Esophagus (tissue), 2 donors: ENCODE results near the gene KLHDC3. TPM values are rescaled to one million over a fixed set of nuclear protein-coding genes. Genes with fewer than 3 reads are reported as not detected.
"Not testable (repeated sequence)": the region's sequence is repeated elsewhere in the genome, so short reads cannot be mapped to it uniquely, and the experiment has no call there.

Experiments
- H3K27ac ChIP-seq, 2 donors: one replicate each; pipeline ENCODE4 v1.5.1; 2013; ENCODE audit warnings: low read depth in 2 of 2, mild to moderate bottlenecking in 2 of 2, inconsistent platforms in 1 of 2, low read length in 1 of 2, moderate library complexity in 1 of 2
- H3K27me3 ChIP-seq, 2 donors: one replicate each; pipeline ENCODE4 v1.6.1; 2013; ENCODE audit warnings: low read length in 2 of 2, control low read depth in 1 of 2, mild to moderate bottlenecking in 1 of 2; ENCODE audit not compliant: insufficient read depth in 2 of 2, control insufficient read depth in 1 of 2
- H3K36me3 ChIP-seq, 2 donors: one replicate each; pipeline ENCODE4 v1.6.1; 2013; ENCODE audit warnings: low read length in 1 of 2; ENCODE audit not compliant: control insufficient read depth in 2 of 2, insufficient read depth in 2 of 2
- H3K4me1 ChIP-seq, 2 donors: one replicate each; pipeline ENCODE4 v1.6.1; 2013; ENCODE audit warnings: low read length in 1 of 2; ENCODE audit not compliant: control insufficient read depth in 2 of 2, insufficient read depth in 2 of 2
- H3K4me3 ChIP-seq, 2 donors: one replicate each; pipeline ENCODE4 v1.5.1; 2013; ENCODE audit warnings: low read length in 2 of 2, mild to moderate bottlenecking in 2 of 2, low read depth in 1 of 2, moderate library complexity in 1 of 2
- H3K9me3 ChIP-seq, 2 donors: one replicate each; pipeline ENCODE4 v1.6.1; 2013; ENCODE audit warnings: mild to moderate bottlenecking in 2 of 2, low read depth in 1 of 2, low read length in 1 of 2, moderate library complexity in 1 of 2; ENCODE audit not compliant: control insufficient read depth in 2 of 2, insufficient read depth in 1 of 2
- WGBS, 2 donors: extraction: QIAGEN DNeasy Blood & Tissue Kit; methylation state at CpG; one replicate each; pipeline ENCODE4 v1.1.7; 2013; 5-methylcytosine and 5-hydroxymethylcytosine counted together
- polyA plus RNA-seq, 2 donors: library from polyadenylated mRNA; stranded (reverse); fragments of 200-250 nt; gene quantifications; one replicate each; pipeline ENCODE4 v1.2.3, GENCODE V29; 2013
- donor health status: healthy with polysubstance abuse.
- donor health status: Bipolar disorder and iron deficiency.

Gene KLHDC3
- polyA plus RNA-seq, 2 donors = 39.3 to 40.9 TPM

DNA sequence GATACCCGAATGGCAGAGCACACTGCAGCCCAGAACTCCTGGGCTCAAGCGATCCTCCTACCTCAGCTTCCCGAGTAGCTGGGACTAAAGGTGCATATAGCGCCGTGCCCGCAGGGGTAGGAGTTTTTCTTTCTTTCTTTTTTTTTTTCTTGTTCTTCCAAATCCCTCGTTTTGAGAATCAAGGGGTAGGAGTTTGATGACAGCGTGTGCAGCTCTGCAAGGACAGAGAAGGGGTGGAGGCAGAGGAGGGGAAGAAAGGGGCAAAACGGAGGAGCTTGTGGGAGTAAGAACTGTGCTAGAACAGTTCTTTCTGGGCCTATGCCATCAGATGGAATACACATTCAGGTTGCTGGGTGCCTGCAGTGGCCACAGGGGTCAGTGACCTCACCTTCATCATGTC, 22.7 kb downstream of the KLHDC3 start:
- H3K27ac ChIP-seq = no peak overlapping the region
- H3K4me3 ChIP-seq = no peak overlapping the region
- H3K9me3 ChIP-seq = no peaks in the 10 kb centered on the region
- no peaks in the 10 kb centered on the region for H3K4me1 ChIP-seq
- H3K27me3 ChIP-seq = no peaks in the 10 kb centered on the region
- 90 to 91% methylated on average over 9 of the region's 9 CpGs for WGBS, 2 donors
- peaks cover 0 to 37% of the 10 kb centered on the region in 2 donors for H3K36me3 ChIP-seq

GRCh38 chr6:43037197-43037596, 23.1 kb downstream of the KLHDC3 start:
- H3K36me3 ChIP-seq = peaks cover 0 to 37% of the 10 kb centered on the region in 2 donors
- no peaks in the 10 kb centered on the region for H3K4me1 ChIP-seq
- H3K27me3 ChIP-seq = no peaks in the 10 kb centered on the region
- no peak overlapping the region for H3K27ac ChIP-seq
- no peaks in the 10 kb centered on the region for H3K9me3 ChIP-seq
- no peak overlapping the region for H3K4me3 ChIP-seq
- whole genome bisulfite sequencing, 2 donors = 73 to 84% methylated on average over 5 of the region's 5 CpGs

DNA sequence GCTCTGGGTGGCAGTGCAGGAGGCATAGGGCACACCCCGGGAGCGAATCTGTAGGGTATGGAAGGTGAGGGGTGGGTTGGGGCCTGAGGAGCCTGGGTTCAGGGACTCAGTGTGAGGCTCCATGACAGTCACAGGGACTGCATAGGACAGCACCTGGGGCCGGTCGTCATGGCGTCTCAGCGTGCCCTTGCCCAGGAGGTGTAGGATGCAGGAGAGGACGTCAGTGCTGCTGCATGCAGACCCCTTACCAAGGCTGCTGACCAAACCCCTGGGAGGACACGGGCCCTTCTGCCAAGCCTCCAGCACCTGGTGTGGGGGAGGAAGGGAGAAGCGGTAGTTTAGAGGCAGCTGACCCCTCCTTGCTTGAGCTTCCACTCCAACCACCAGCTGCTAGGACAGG, 23.7 kb downstream of the KLHDC3 start:
- WGBS, 2 donors = 89 to 90% methylated on average over 9 of the region's 9 CpGs
- H3K4me3 ChIP-seq = no peak overlapping the region
- no peak overlapping the region for H3K27ac ChIP-seq
- no peaks in the 10 kb centered on the region for H3K4me1 ChIP-seq
- no peaks in the 10 kb centered on the region for H3K9me3 ChIP-seq
- peaks cover under 1 to 36% of the 10 kb centered on the region in 2 donors for H3K36me3 ChIP-seq
- no peaks in the 10 kb centered on the region for H3K27me3 ChIP-seq

- WGBS, 2 donors = 85% methylated on average over 9 of the region's 9 CpGs
- H3K36me3 ChIP-seq = peaks cover 8 to 45% of the 10 kb centered on the region in 2 donors
- H3K4me1 ChIP-seq = no peaks in the 10 kb centered on the region
- no peak overlapping the region for H3K4me3 ChIP-seq
- no peaks in the 10 kb centered on the region for H3K27me3 ChIP-seq
- H3K27ac ChIP-seq = no peak overlapping the region
- H3K9me3 ChIP-seq = no peaks in the 10 kb centered on the region
These were observed 24.7 kb downstream of the KLHDC3 start for GRCh38 chr6:43038727-43039126.

DNA sequence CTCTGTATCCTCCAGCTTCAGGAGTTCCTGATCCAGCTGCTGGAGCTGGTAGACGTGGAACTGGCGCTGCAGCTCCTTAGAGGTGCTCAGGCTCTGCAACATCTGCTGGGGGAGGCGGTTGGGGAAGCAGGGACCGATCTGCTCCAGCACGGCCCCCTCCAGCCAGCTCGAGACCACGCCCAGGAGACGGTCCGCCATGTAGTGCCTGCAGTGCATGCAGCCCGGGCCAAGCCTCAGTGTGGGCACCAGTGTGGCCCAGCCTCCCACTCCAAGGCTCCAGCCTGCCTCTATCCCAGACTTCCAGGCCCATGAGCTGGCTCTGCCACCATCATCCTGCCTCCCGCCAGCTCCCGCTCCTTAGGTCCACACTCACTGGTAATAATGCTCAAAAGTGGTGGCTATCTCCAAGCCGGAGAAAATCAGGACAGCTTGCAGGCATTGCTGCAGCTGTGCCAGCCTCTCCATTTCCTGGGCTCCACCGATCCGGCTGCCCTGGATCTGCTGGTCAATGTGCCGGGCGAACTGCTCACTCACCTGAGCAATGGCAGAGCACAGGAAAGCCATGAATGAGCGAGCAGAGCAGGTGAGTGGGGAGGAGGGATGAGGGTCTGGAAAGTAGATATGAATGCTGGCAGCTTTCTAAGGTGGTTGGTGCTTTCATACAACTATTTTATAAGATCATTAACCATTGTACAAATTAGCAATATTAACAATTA, 26.7 kb downstream of the KLHDC3 start:
- H3K9me3 ChIP-seq = no peaks in the 10 kb centered on the region
- H3K27ac ChIP-seq = no peak overlapping the region
- peaks cover 8 to 49% of the 10 kb centered on the region in 2 donors for H3K36me3 ChIP-seq
- H3K4me3 ChIP-seq = no peak overlapping the region
- WGBS, 2 donors = 94% methylated on average over 18 of the region's 18 CpGs
- H3K4me1 ChIP-seq = no peaks in the 10 kb centered on the region
- H3K27me3 ChIP-seq = no peaks in the 10 kb centered on the region

- H3K36me3 ChIP-seq = peaks cover 8 to 56% of the 10 kb centered on the region in 2 donors
- H3K27me3 ChIP-seq, H3K27ac ChIP-seq, H3K9me3 ChIP-seq, H3K4me1 ChIP-seq, H3K4me3 ChIP-seq: not testable (repeated sequence)
- WGBS, 2 donors = 94% methylated on average over 5 to 8 of the region's 8 CpGs
These were observed 27.4 kb downstream of the KLHDC3 start for GRCh38 chr6:43041475-43041874.

- H3K9me3 ChIP-seq = no peaks in the 10 kb centered on the region
- H3K4me1 ChIP-seq = no peaks in the 10 kb centered on the region
- WGBS, 2 donors = 89 to 91% methylated on average over 9 of the region's 9 CpGs
- H3K4me3 ChIP-seq = no peak overlapping the region
- no peak overlapping the region for H3K27ac ChIP-seq
- H3K36me3 ChIP-seq = peaks cover 12 to 54% of the 10 kb centered on the region in 2 donors
- no peaks in the 10 kb centered on the region for H3K27me3 ChIP-seq
These were observed 29.3 kb downstream of the KLHDC3 start for GRCh38 chr6:43043310-43043709.

GRCh38 chr6:43045371-43045930, 31.4 kb downstream of the KLHDC3 start:
- Histone ChIP-seq H3K4me1 (no peaks in the 10 kb centered on the region), H3K4me3 (no peak overlapping the region), H3K9me3 (no peaks in the 10 kb centered on the region), H3K36me3 (peaks cover 13 to 44% of the 10 kb centered on the region in 2 donors), H3K27ac (no peak overlapping the region), H3K27me3 (no peaks in the 10 kb centered on the region)
- WGBS, 2 donors = 92 to 94% methylated on average over 11 of the region's 11 CpGs

DNA sequence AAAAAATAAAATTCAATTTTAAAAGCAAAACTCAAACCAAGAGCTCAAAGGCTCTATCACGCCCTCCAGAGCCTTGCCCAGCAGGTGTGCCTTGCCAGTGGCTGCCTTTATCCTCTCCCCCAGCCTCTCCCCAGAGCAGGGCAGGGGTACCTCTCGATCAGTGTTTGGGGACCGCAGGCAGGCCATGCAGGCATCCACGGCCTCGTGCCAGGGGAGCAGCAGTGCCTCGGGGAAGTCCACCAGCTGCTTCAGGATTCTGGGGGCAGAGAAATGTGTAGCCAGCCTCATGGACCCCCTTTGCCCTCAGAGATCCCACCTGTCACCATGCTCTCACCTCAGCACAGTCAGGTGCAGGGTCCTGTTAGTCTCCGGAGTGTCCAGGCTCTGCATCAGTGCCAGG, 33.9 kb downstream of the KLHDC3 start:
- no peak overlapping the region for H3K4me3 ChIP-seq
- peaks cover 10 to 36% of the 10 kb centered on the region in 2 donors for H3K36me3 ChIP-seq
- H3K27ac ChIP-seq = no peak overlapping the region
- no peaks in the 10 kb centered on the region for H3K9me3 ChIP-seq
- WGBS, 2 donors = 90 to 93% methylated on average over 7 of the region's 7 CpGs
- no peaks in the 10 kb centered on the region for H3K27me3 ChIP-seq
- H3K4me1 ChIP-seq = peaks cover 0 to 9% of the 10 kb centered on the region in 2 donors

- WGBS, 2 donors = 95 to 96% methylated on average over 17 of the region's 17 CpGs
- no peak overlapping the region for H3K4me3 ChIP-seq
- peaks cover 5 to 25% of the 10 kb centered on the region in 2 donors for H3K36me3 ChIP-seq
- H3K27me3 ChIP-seq = no peaks in the 10 kb centered on the region
- H3K9me3 ChIP-seq = no peaks in the 10 kb centered on the region
- no peak overlapping the region for H3K27ac ChIP-seq
- H3K4me1 ChIP-seq = peaks cover 0 to 11% of the 10 kb centered on the region in 2 donors
These were observed 36.9 kb downstream of the KLHDC3 start for GRCh38 chr6:43050981-43051380.
